Measurements from ENCODE around the gene ATP8A2. TPM values are rescaled to one million over a fixed set of nuclear protein-coding genes. Genes with fewer than 3 reads are reported as not detected.

ATP8A2 gene
- total RNA-seq, 4 donors from 2014 or later: not detected

GRCh38 chr13:26019881-26020870, 648.4 kb downstream of the ATP8A2 start:
- peaks cover 29 to 51% of the 10 kb centered on the region in 2 donors for H3K4me1 ChIP-seq
- peak overlapping the region; percentile 21 to 50 (median 37) for H3K27ac ChIP-seq
- in situ Hi-C loops (cut with MboI; ENCODE audit: low sequenced_read_pairs in 4 of 4): no loop called here
- ATAC-seq (peak in 1 of 2 donors; percentile 16), DNase-seq (no peak)
- TF ChIP-seq CTCF (IDR thresholded peaks at IDR 0.05 in 4 of 5, conservative IDR thresholded peaks at IDR 0.05 in 1 of 5) (no peak), POLR2A (IDR thresholded peaks at IDR 0.05) (no peak)
- H3K36me3 ChIP-seq: no peaks in the 10 kb centered on the region
- no peak overlapping the region for H3K4me3 ChIP-seq
- no peaks in the 10 kb centered on the region for H3K9me3 ChIP-seq
- no peaks in the 10 kb centered on the region for H3K27me3 ChIP-seq
- intact Hi-C loops (cut with DNase I; ENCODE audit: low total_unique reads): no loop called here

- TF ChIP-seq CTCF (IDR thresholded peaks at IDR 0.05 in 4 of 5, conservative IDR thresholded peaks at IDR 0.05 in 1 of 5): no peak
- no peak for TF ChIP-seq POLR2A (IDR thresholded peaks at IDR 0.05)
- H3K27ac ChIP-seq: peak overlapping the region; percentile 70 to 83 (median 74)
- intact Hi-C loops (cut with DNase I; ENCODE audit: low total_unique reads): no loop called here
- H3K36me3 ChIP-seq: no peaks in the 10 kb centered on the region
- ATAC-seq (no peak), DNase-seq (no peak)
- H3K4me3 ChIP-seq: no peak overlapping the region
- no peaks in the 10 kb centered on the region for H3K9me3 ChIP-seq
- peaks cover 29 to 51% of the 10 kb centered on the region in 2 donors for H3K4me1 ChIP-seq
- in situ Hi-C loops (cut with MboI; ENCODE audit: low sequenced_read_pairs in 4 of 4): no loop called here
- H3K27me3 ChIP-seq: no peaks in the 10 kb centered on the region
These were observed 649.1 kb downstream of the ATP8A2 start for GRCh38 chr13:26020891-26021290.

- ATAC-seq: peak; percentile 48 to 66
- TF ChIP-seq POLR2A (IDR thresholded peaks at IDR 0.05) (no peak), CTCF (IDR thresholded peaks at IDR 0.05 in 4 of 5, conservative IDR thresholded peaks at IDR 0.05 in 1 of 5) (no peak)
- intact Hi-C loops (cut with DNase I; ENCODE audit: low total_unique reads) (no loop called here), in situ Hi-C loops (cut with MboI; ENCODE audit: low sequenced_read_pairs in 4 of 4) (no loop called here)
- Histone ChIP-seq H3K36me3 (no peaks in the 10 kb centered on the region), H3K9me3 (no peaks in the 10 kb centered on the region), H3K4me1 (peaks cover 29 to 47% of the 10 kb centered on the region in 2 donors), H3K4me3 (no peak overlapping the region), H3K27ac (peak overlapping the region; percentile 70 to 83 (median 74)), H3K27me3 (no peaks in the 10 kb centered on the region)
- no peak for DNase-seq
These were observed 649.7 kb downstream of the ATP8A2 start for GRCh38 chr13:26021516-26021915.

GRCh38 chr13:26021956-26022355, 650.2 kb downstream of the ATP8A2 start:
- intact Hi-C loops (cut with DNase I; ENCODE audit: low total_unique reads): loop anchor here (1.0 to 2.0 kb wide), 2 partner anchors 29 to 149 kb away; no protein-coding TSS in a partner anchor
- Histone ChIP-seq H3K36me3 (no peaks in the 10 kb centered on the region), H3K9me3 (no peaks in the 10 kb centered on the region), H3K27me3 (no peaks in the 10 kb centered on the region), H3K4me1 (peaks cover 29 to 45% of the 10 kb centered on the region in 2 donors), H3K4me3 (no peak overlapping the region), H3K27ac (peak overlapping the region; percentile 70 to 83 (median 74))
- DNase-seq (no peak), ATAC-seq (peak; percentile 55 to 68)
- TF ChIP-seq CTCF (IDR thresholded peaks at IDR 0.05 in 4 of 5, conservative IDR thresholded peaks at IDR 0.05 in 1 of 5) (no peak), POLR2A (IDR thresholded peaks at IDR 0.05) (no peak)
- in situ Hi-C loops (cut with MboI; ENCODE audit: low sequenced_read_pairs in 4 of 4): no loop called here
